ENCODE data around the gene SLC51B.
"Not testable (repeated sequence)": the region's sequence is repeated elsewhere in the genome, so short reads cannot be mapped to it uniquely, and the experiment has no call there.

The SLC51B gene

GRCh38 chr15:65069779-65070546 is 24.8 kb downstream of the SLC51B start:
- DNase-seq (ENCODE audit: insufficient read length, low spot score), result no peak
- FAIRE-seq, result no peak
- TF ChIP-seq CTCF (IDR thresholded peaks at IDR 0.05; ENCODE audit: insufficient read depth, missing control alignments), result no peak

DNA sequence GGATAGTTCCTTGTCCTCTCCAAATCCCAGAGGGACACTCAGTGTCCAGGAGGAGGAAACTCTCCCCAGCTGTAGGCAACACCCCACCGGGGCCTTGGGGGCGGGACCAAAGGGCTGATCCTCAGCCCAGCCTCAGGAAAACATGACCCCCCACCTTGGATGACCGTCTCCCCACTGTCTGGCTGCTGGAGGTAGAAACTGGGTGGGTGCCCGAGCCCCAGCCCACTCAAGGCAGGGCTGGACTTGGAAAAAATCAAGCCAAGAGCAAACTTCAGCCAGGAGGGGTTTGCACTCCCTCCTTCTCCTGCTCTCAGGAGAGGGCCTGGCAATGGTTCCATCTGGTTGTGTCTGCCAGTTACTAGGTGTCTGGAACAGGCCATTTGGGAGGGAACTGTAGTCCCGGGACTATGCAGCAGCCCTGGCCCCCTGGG is 26.2 kb downstream of the SLC51B start:
- no peak for TF ChIP-seq CTCF (IDR thresholded peaks at IDR 0.05; ENCODE audit: insufficient read depth, missing control alignments)
- no peak for FAIRE-seq
- no peak for DNase-seq (ENCODE audit: insufficient read length, low spot score)

DNA sequence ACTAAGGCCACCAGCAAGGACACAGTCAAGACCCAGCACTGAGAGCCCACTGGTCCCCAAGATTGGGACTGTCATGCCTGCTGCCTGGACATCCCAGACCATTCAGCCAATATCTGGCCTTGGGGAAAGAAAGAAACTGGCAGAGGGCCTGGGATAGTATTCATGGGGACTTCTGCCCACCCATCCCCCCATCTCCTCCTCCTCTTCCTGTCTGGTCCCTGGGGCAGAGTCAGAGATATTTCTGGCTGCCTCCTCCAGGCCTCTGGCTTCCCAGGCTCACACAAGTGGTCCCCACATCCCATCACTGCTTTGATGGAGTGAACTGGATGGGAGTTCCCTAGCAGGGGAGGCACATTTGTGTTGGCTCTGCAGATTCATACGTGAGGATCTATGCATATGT is 26.8 kb downstream of the SLC51B start:
- DNase-seq (ENCODE audit: insufficient read length, low spot score), result no peak
- TF ChIP-seq CTCF (IDR thresholded peaks at IDR 0.05; ENCODE audit: insufficient read depth, missing control alignments), result no peak
- FAIRE-seq, result no peak

- TF ChIP-seq CTCF (IDR thresholded peaks at IDR 0.05; ENCODE audit: insufficient read depth, missing control alignments), result no peak
- DNase-seq (ENCODE audit: insufficient read length, low spot score), result no peak
- no peak for FAIRE-seq
Measured at GRCh38 chr15:65072617-65073016, 27.4 kb downstream of the SLC51B start.

GRCh38 chr15:65074946-65075345 is 29.8 kb downstream of the SLC51B start:
- not testable (repeated sequence) for FAIRE-seq; DNase-seq (ENCODE audit: insufficient read length, low spot score)

GRCh38 chr15:65075607-65076395 is 30.6 kb downstream of the SLC51B start:
- DNase-seq (ENCODE audit: insufficient read length, low spot score); FAIRE-seq: not testable (repeated sequence)

DNA sequence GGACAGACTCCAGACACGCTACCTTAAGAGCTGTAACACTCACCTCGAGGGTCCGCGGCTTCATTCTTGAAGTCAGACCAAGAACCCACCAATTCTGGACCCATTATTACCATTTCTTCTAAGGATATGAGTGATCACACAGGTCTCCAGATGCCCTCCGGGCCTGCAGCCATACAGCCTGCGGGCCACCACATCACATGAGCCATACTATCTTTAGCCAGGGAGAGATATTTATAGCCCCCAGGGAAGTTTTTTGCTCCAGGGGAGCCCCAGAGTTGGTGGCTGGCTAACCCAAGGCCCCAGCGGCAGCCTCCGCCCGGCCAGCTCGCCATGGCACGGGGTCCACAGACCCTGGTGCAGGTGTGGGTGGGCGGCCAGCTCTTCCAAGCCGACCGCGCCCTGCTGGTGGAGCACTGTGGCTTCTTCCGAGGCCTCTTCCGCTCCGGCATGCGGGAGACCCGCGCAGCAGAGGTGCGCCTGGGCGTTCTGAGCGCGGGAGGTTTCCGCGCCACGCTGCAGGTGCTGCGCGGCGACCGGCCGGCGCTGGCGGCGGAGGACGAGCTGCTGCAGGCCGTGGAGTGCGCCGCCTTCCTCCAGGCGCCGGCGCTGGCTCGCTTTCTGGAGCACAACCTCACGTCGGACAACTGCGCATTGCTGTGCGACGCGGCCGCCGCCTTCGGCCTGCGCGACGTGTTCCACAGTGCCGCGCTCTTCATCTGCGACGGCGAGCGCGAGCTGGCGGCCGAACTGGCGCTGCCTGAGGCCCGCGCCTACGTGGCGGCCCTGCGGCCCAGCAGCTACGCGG is 31.5 kb downstream of the SLC51B start, which contains the start of gene KBTBD13:
TSS of gene KBTBD13 (plus strand) at position 261 of the 805 bp plus-strand sequence. CDS start at position 331, 70 bp downstream.
- FAIRE-seq (no peak), DNase-seq (ENCODE audit: insufficient read length, low spot score) (no peak)
- no peak for TF ChIP-seq CTCF (IDR thresholded peaks at IDR 0.05; ENCODE audit: insufficient read depth, missing control alignments)
